GM12875 (cell line): ENCODE results near the gene ERO1B.

Experiments
- H3K4me3 ChIP-seq: one replicate; pipeline ENCODE4 v1.5.1; 2011; ENCODE audit warnings: low read depth, low read length, control low read depth
- TF ChIP-seq, protein P1 (sequence below): IDR thresholded peaks from 2 replicates; pipeline ENCODE4 v1.5.1; 2011; ENCODE audit warnings: low read depth, mild to moderate bottlenecking, control low read depth, inconsistent platforms, low read length, moderate library complexity, borderline replicate concordance; ENCODE audit not compliant: insufficient read depth

The ERO1B gene

DNA sequence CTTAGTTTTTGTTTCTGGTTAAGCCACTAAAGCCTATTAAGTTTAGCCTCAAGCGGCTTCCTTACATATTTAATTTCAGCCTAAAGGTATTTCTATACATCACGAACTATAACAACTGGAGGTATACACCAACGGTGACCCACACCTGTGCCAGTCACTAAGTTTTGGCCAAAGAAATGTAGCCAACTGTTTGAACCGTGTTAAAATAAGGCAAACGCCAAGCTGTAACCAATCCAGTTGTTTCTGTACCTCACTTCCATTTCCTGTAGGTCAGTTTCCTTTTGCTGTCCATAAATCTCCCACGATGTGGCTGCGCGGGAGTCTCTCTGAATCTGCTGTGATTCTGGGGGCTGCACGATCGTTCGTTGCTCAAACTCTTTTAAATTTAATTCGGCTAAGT lies 5.6 kb upstream of the ERO1B start:
- no peak overlapping the region for H3K4me3 ChIP-seq
- TF ChIP-seq, protein P1, sequence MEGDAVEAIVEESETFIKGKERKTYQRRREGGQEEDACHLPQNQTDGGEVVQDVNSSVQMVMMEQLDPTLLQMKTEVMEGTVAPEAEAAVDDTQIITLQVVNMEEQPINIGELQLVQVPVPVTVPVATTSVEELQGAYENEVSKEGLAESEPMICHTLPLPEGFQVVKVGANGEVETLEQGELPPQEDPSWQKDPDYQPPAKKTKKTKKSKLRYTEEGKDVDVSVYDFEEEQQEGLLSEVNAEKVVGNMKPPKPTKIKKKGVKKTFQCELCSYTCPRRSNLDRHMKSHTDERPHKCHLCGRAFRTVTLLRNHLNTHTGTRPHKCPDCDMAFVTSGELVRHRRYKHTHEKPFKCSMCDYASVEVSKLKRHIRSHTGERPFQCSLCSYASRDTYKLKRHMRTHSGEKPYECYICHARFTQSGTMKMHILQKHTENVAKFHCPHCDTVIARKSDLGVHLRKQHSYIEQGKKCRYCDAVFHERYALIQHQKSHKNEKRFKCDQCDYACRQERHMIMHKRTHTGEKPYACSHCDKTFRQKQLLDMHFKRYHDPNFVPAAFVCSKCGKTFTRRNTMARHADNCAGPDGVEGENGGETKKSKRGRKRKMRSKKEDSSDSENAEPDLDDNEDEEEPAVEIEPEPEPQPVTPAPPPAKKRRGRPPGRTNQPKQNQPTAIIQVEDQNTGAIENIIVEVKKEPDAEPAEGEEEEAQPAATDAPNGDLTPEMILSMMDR: no peak

GRCh38 chr1:236284291-236284721 lies 2.5 kb upstream of the ERO1B start:
- H3K4me3 ChIP-seq: peak overlapping the region; percentile 15
- TF ChIP-seq, protein P1: no peak

GRCh38 chr1:236282719-236283118 lies 961 bp upstream of the ERO1B start:
- TF ChIP-seq, protein P1: no peak

GRCh38 chr1:236282425-236282716 lies 613 bp upstream of the ERO1B start:
- peak overlapping the region; percentile 57 for H3K4me3 ChIP-seq
- TF ChIP-seq, protein P1: no peak

More at GRCh38 chr1:236282719-236283118, 961 bp upstream of the ERO1B start:
- peak overlapping the region; percentile 57 for H3K4me3 ChIP-seq

GRCh38 chr1:236281198-236281653 lies 532 bp downstream of the ERO1B start:
- peak overlapping the region; percentile 93 for H3K4me3 ChIP-seq
- TF ChIP-seq, protein P1: no peak

- H3K4me3 ChIP-seq: peak overlapping the region; percentile 93
- TF ChIP-seq, protein P1: no peak
Observed at GRCh38 chr1:236280438-236281197, 1.1 kb downstream of the ERO1B start.

- TF ChIP-seq, protein P1: no peak
- H3K4me3 ChIP-seq: no peak overlapping the region
Observed at GRCh38 chr1:236275586-236275985, 6.2 kb downstream of the ERO1B start.
